NCI-H774 (cell line): ENCODE results near the gene FRMD4B.

Experiments used
- DNase-seq: peaks from one replicate; lab custom pipeline; 2025; lab: John Stamatoyannopoulos, UW

The FRMD4B gene

GRCh38 chr3:69126999-69127398 lies 258.9 kb downstream of the FRMD4B start:
- DNase-seq = no peak

GRCh38 chr3:69126216-69126615 lies 259.7 kb downstream of the FRMD4B start:
- no peak for DNase-seq

GRCh38 chr3:69122403-69122802 lies 263.5 kb downstream of the FRMD4B start, which contains the start of gene LMOD3:
Gene LMOD3 (minus strand): TSS chr3:69122595. CDS start chr3:69122386, 209 bp downstream.
- no peak for DNase-seq

- DNase-seq = no peak
Measured at GRCh38 chr3:69121950-69122349, 263.9 kb downstream of the FRMD4B start.

GRCh38 chr3:69121513-69121912 lies 264.4 kb downstream of the FRMD4B start:
- DNase-seq = no peak

- DNase-seq = peak; percentile 30
Measured at GRCh38 chr3:69120879-69121464, 264.9 kb downstream of the FRMD4B start.
